Raji (cell line): Measurements from ENCODE around the gene OR52E8.

Experiments
- POLR2A ChIP-seq: IDR thresholded peaks from 2 replicates; pipeline ENCODE4 v1.6.1; 2011; ENCODE audit warnings: low read depth, low read length, control low read depth; ENCODE audit not compliant: insufficient read depth

OR52E8 gene

GRCh38 chr11:5857590-5857989 lies at the start of gene OR52E8:
TSS of gene OR52E8 (minus strand) at chr11:5857690. CDS start at chr11:5857690, 0 bp downstream.
- no peak for TF ChIP-seq POLR2A

GRCh38 chr11:5899534-5899933 lies 42.0 kb upstream of the OR52E8 start:
- no peak for TF ChIP-seq POLR2A

- no peak for TF ChIP-seq POLR2A
These were observed 35.4 kb upstream of the OR52E8 start, which contains the start of gene OR52E5 for GRCh38 chr11:5892908-5893307. TSS of gene OR52E5 (plus strand) at chr11:5893208. CDS start at chr11:5900777, 7,569 bp downstream.

GRCh38 chr11:5891216-5891800 lies 33.8 kb upstream of the OR52E8 start:
- no peak for TF ChIP-seq POLR2A

- TF ChIP-seq POLR2A, result no peak
These were observed 30.2 kb upstream of the OR52E8 start for GRCh38 chr11:5887661-5888060.

GRCh38 chr11:5887172-5887571 lies 29.7 kb upstream of the OR52E8 start:
- TF ChIP-seq POLR2A, result no peak

- TF ChIP-seq POLR2A, result no peak
These were observed 24.3 kb upstream of the OR52E8 start for GRCh38 chr11:5881756-5882155.

GRCh38 chr11:5880329-5880728 lies 22.8 kb upstream of the OR52E8 start, which contains the start of gene OR52E4:
TSS of gene OR52E4 (plus strand) at chr11:5880629. CDS start at chr11:5884293, 3,664 bp downstream.
- TF ChIP-seq POLR2A, result no peak

GRCh38 chr11:5878564-5878963 lies 21.1 kb upstream of the OR52E8 start:
- TF ChIP-seq POLR2A, result no peak

- no peak for TF ChIP-seq POLR2A
These were observed 8.3 kb upstream of the OR52E8 start for GRCh38 chr11:5865826-5866225.

GRCh38 chr11:5851002-5851401 lies 6.5 kb downstream of the OR52E8 start:
- TF ChIP-seq POLR2A, result no peak

- TF ChIP-seq POLR2A, result no peak
These were observed 9.8 kb downstream of the OR52E8 start for GRCh38 chr11:5847711-5848110.

GRCh38 chr11:5846701-5847100 lies 10.8 kb downstream of the OR52E8 start:
- no peak for TF ChIP-seq POLR2A

GRCh38 chr11:5841797-5842196 lies 15.7 kb downstream of the OR52E8 start, which contains the start of gene OR52E6:
TSS of gene OR52E6 (minus strand) at chr11:5841897. CDS start at chr11:5841897, 0 bp downstream.
- no peak for TF ChIP-seq POLR2A

- no peak for TF ChIP-seq POLR2A
These were observed 19.8 kb downstream of the OR52E8 start for GRCh38 chr11:5837695-5838094.

GRCh38 chr11:5833446-5833845 lies 24.0 kb downstream of the OR52E8 start:
- no peak for TF ChIP-seq POLR2A
